PC-3 (cell line): Measurements from ENCODE around the gene MRPL33. TPM values are rescaled to one million over a fixed set of nuclear protein-coding genes. Genes with fewer than 3 reads are reported as not detected.

Experiments used
- ATAC-seq: fragments of 200-7000 bp; cut with Tn5 transposase; 2 replicates; pipeline ENCODE4 v1.9.1; 2020; ENCODE audit warnings: mild to moderate bottlenecking, moderate library complexity
- BruUV-seq: library from RNA; stranded (reverse); fragments of 400-500 nt; replicated peaks from 2 replicates; lab custom pipeline; 2021; lab: Mats Ljungman, UMichigan
- CTCF ChIA-PET: fragments of 300-600 bp; sonication (Branson Sonifier 250); formaldehyde crosslinking; loops from one replicate; lab custom pipeline; 2022; ENCODE audit warnings: antibody characterized with exemption; lab: Charles Lee
- POLR2A ChIA-PET: fragments of 300-600 bp; sonication (Branson Sonifier 250); formaldehyde crosslinking; loops from one replicate; lab custom pipeline; 2022; ENCODE audit warnings: antibody characterized with exemption; ENCODE audit not compliant: unreplicated experiment; lab: Charles Lee
- DNase-seq: peaks from one replicate; pipeline ENCODE4 v3.0.0-alpha.2; 2015
- H2AFZ ChIP-seq: fragments of 300-600 bp; sonication (generic); 2 replicates; pipeline ENCODE4 v1.6.0; 2016; ENCODE audit warnings: antibody characterized with exemption, low read length
- H3F3A ChIP-seq: fragments of 300-600 bp; sonication (generic); one replicate; pipeline ENCODE4 v1.6.0; 2017; ENCODE audit warnings: antibody characterized with exemption, low read length, control low read depth, mild to moderate bottlenecking; ENCODE audit not compliant: unreplicated experiment
- H3K27ac ChIP-seq: fragments of 300-600 bp; sonication (generic); 2 replicates; pipeline ENCODE4 v1.5.1; 2016; ENCODE audit warnings: mild to moderate bottlenecking, low read length
- H3K27me3 ChIP-seq: fragments of 300-600 bp; sonication (generic); 2 replicates; pipeline ENCODE4 v1.6.1; 2016; ENCODE audit warnings: low read length, mixed read lengths
- H3K36me3 ChIP-seq: fragments of 300-600 bp; sonication (generic); 2 replicates; pipeline ENCODE4 v1.6.1; 2016; ENCODE audit warnings: low read depth, mixed run types, low read length, mixed read lengths
- H3K4me1 ChIP-seq: fragments of 300-600 bp; sonication (generic); 2 replicates; pipeline ENCODE4 v1.5.1; 2016; ENCODE audit warnings: low read length; ENCODE audit not compliant: insufficient read depth
- H3K4me2 ChIP-seq: fragments of 300-600 bp; sonication (generic); 2 replicates; pipeline ENCODE4 v1.6.0; 2016; ENCODE audit warnings: low read length
- H3K4me3 ChIP-seq: fragments of 300-600 bp; sonication (generic); 2 replicates; pipeline ENCODE4 v1.5.1; 2016; ENCODE audit warnings: mild to moderate bottlenecking, low read length, mixed read lengths
- H3K79me2 ChIP-seq: fragments of 300-600 bp; sonication (generic); 2 replicates; pipeline ENCODE4 v1.6.1; 2017; ENCODE audit warnings: low read length, mixed read lengths
- H3K9ac ChIP-seq: fragments of 300-600 bp; sonication (generic); 2 replicates; pipeline ENCODE4 v1.6.0; 2016; ENCODE audit warnings: mild to moderate bottlenecking, low read length
- H3K9me2 ChIP-seq: fragments of 300-600 bp; sonication (generic); replicated peaks from 2 replicates; pipeline ENCODE4 v1.6.1; 2016; ENCODE audit warnings: mixed run types, low read length, mixed read lengths
- H3K9me3 ChIP-seq: fragments of 300-600 bp; sonication (generic); 2 replicates; pipeline ENCODE4 v1.6.1; 2016; ENCODE audit warnings: low read length, mixed read lengths
- H4K20me1 ChIP-seq: fragments of 300-600 bp; sonication (generic); 2 replicates; pipeline ENCODE4 v1.6.1; 2016; ENCODE audit warnings: low read length, mixed read lengths
- CTCF ChIP-seq: fragments of 300-600 bp; sonication (generic); conservative IDR thresholded peaks from 2 replicates; pipeline ENCODE4 v1.5.1; 2017; ENCODE audit warnings: antibody characterized with exemption, low read depth, mild to moderate bottlenecking, low read length
- EZH2 ChIP-seq: fragments of 300-600 bp; sonication (generic); IDR thresholded peaks from one replicate; pipeline ENCODE4 v1.6.1; 2017; ENCODE audit warnings: antibody characterized with exemption, mild to moderate bottlenecking, low read length; ENCODE audit not compliant: unreplicated experiment
- EZH2phosphoT487 ChIP-seq: fragments of 300-600 bp; sonication (generic); IDR thresholded peaks from 2 replicates; pipeline ENCODE4 v1.6.1; 2018; ENCODE audit warnings: mild to moderate bottlenecking, antibody characterized with exemption, low read length, borderline replicate concordance
- intact Hi-C: fragments of 100-400 bp; cut with micrococcal nuclease; formaldehyde crosslinking; loops from 2 replicates; pipeline ENCODE4 v1.9.0; 2023
- total RNA-seq: library from RNA; depleted of rRNA; stranded (reverse); fragments of >200 nt; gene quantifications from 2 replicates; pipeline ENCODE4 v1.2.3, GENCODE V29; 2014

MRPL33 gene
- total RNA-seq, 1 experiment from 2014 or later, result 110 TPM

- TF ChIP-seq CTCF, result no peak
- no peak for TF ChIP-seq EZH2
- no peak for TF ChIP-seq EZH2phosphoT487
- Histone ChIP-seq H2AFZ (no peak overlapping the region), H3K79me2 (no peaks in the 10 kb centered on the region), H3K4me2 (no peak overlapping the region), H4K20me1 (no peaks in the 10 kb centered on the region), H3K4me1 (no peaks in the 10 kb centered on the region), H3K9me2 (no peaks in the 10 kb centered on the region), H3K9me3 (no peaks in the 10 kb centered on the region), H3K9ac (no peak overlapping the region), H3K4me3 (no peak overlapping the region), H3K27ac (no peak overlapping the region), H3K27me3 (no peaks in the 10 kb centered on the region), H3F3A (no peaks in the 10 kb centered on the region), H3K36me3 (no peaks in the 10 kb centered on the region)
- DNase-seq, result no peak
- intact Hi-C loops, result no loop called here
- no TSS peak for BruUV-seq
- ATAC-seq, result no peak
- ChIA-PET POLR2A (no interaction called here), CTCF (no interaction called here)
Observed at GRCh38 chr2:27730980-27731691, 40.4 kb upstream of the MRPL33 start.

DNA sequence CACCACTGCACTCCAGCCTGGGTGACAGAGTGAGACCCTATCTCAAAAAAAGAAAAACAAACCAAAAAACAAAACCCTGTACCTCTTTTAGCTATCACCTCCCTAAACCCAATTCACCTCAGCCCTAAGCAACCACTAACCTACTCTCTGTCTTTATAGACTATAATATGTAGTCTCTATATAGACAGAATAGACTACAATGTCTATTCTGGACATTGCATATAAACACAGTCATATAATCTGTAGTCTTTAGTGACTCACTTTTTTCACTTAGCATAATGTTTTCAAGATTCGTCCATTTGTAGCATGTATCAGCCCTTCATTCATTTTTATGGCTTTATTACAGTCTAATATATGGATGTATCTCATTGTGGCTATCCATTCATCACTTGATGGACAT is 37.2 kb upstream of the MRPL33 start:
- H3K9me2 ChIP-seq, result no peaks in the 10 kb centered on the region
- no peaks in the 10 kb centered on the region for H3K36me3 ChIP-seq
- TF ChIP-seq EZH2 (no peak), CTCF (no peak), EZH2phosphoT487 (no peak)
- H3K27ac ChIP-seq, result no peak overlapping the region
- no peak overlapping the region for H3K4me2 ChIP-seq
- POLR2A ChIA-PET, result no interaction called here
- no peaks in the 10 kb centered on the region for H4K20me1 ChIP-seq
- intact Hi-C loops, result no loop called here
- BruUV-seq, result no TSS peak
- no peak for DNase-seq
- peaks cover 6% of the 10 kb centered on the region; the same call in 1 of the 2 replicates for H3K4me1 ChIP-seq
- no peaks in the 10 kb centered on the region for H3K27me3 ChIP-seq
- no peak for ATAC-seq
- CTCF ChIA-PET, result no interaction called here
- no peaks in the 10 kb centered on the region for H3F3A ChIP-seq
- H3K4me3 ChIP-seq, result no peak overlapping the region
- H2AFZ ChIP-seq, result no peak overlapping the region
- H3K79me2 ChIP-seq, result no peaks in the 10 kb centered on the region
- H3K9me3 ChIP-seq, result no peaks in the 10 kb centered on the region
- no peak overlapping the region for H3K9ac ChIP-seq

DNA sequence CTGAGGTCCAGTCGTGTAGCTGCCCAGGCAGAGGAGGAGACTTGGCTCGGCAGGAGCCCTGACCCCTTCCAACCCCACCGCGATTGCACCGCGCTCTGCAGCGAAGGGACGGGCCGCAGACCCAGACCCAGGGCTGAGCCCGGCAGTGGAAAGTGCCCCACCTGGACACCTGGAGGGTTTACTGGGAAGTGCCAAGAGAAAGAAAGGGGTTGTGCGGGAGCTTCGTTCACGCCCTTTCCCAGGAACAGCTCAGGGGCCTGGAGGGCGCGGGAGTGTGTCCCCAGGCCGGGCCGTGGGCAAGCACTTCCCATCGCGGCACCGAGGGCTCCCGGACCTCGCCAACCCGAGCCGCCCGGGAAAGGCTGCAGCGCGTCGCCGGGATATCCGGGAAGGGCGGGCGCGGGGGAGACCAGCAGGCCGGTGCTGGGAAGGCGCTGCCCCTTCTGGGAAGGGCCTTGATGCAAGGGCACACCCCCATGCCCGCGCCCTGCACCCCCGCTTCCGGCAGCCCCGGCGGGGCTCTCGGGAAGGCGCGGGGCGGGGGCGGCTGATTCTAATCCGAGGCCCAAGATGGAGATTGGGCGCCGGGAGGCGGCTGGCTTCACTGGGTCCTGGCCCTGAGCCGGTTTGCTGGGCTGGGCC is 36.1 kb upstream of the MRPL33 start:
- no peak overlapping the region for H3K4me2 ChIP-seq
- no peaks in the 10 kb centered on the region for H3K36me3 ChIP-seq
- intact Hi-C loops, result no loop called here
- H3K9me3 ChIP-seq, result no peaks in the 10 kb centered on the region
- no peak for ATAC-seq
- H2AFZ ChIP-seq, result no peak overlapping the region
- ChIA-PET CTCF (no interaction called here), POLR2A (no interaction called here)
- TF ChIP-seq EZH2phosphoT487, result no peak
- no peak for TF ChIP-seq CTCF
- no peak for TF ChIP-seq EZH2
- H3K9ac ChIP-seq, result no peak overlapping the region
- H3K27me3 ChIP-seq, result no peaks in the 10 kb centered on the region
- no peaks in the 10 kb centered on the region for H3K79me2 ChIP-seq
- peaks cover 6% of the 10 kb centered on the region; the same call in 1 of the 2 replicates for H3K4me1 ChIP-seq
- no peaks in the 10 kb centered on the region for H3F3A ChIP-seq
- no TSS peak for BruUV-seq
- no peaks in the 10 kb centered on the region for H4K20me1 ChIP-seq
- H3K4me3 ChIP-seq, result no peak overlapping the region
- no peak for DNase-seq
- no peaks in the 10 kb centered on the region for H3K9me2 ChIP-seq
- H3K27ac ChIP-seq, result no peak overlapping the region
